Caco-2 (cell line): ENCODE results near the gene EMC8. TPM values are rescaled to one million over a fixed set of nuclear protein-coding genes. Genes with fewer than 3 reads are reported as not detected.

Source experiments
- BruUV-seq: library from RNA; stranded (reverse); fragments of 400-500 nt; replicated peaks from 2 replicates; lab custom pipeline; 2021; lab: Mats Ljungman, UMichigan
- CTCF ChIA-PET: fragments of 300-600 bp; sonication (Branson Sonifier 250); formaldehyde crosslinking; loops from one replicate; lab custom pipeline; 2022; ENCODE audit warnings: antibody characterized with exemption; lab: Charles Lee
- POLR2A ChIA-PET: fragments of 300-600 bp; sonication (Branson Sonifier 250); formaldehyde crosslinking; loops from one replicate; lab custom pipeline; 2022; ENCODE audit warnings: antibody characterized with exemption; lab: Charles Lee
- DNase-seq, 2 experiments: peaks; one replicate each; pipeline versions ENCODE4 v3.0.0 to v3.0.0-alpha.2; 2020 to 2022
- H3K27me3 ChIP-seq: replicated peaks from 2 replicates; pipeline ENCODE4 v1.6.0; 2011; ENCODE audit warnings: low read length; ENCODE audit not compliant: control insufficient read depth, insufficient read depth
- H3K36me3 ChIP-seq: 2 replicates; pipeline ENCODE4 v1.5.1; 2011; ENCODE audit warnings: low read length; ENCODE audit not compliant: control insufficient read depth, insufficient read depth
- H3K4me1 ChIP-seq: fragments of 250-450 bp; sonication (Bioruptor Pico); 2 replicates; pipeline ENCODE4 v1.5.1; 2020; ENCODE audit warnings: mild to moderate bottlenecking
- H3K4me3 ChIP-seq: 2 replicates; pipeline ENCODE4 v1.5.1; 2011; ENCODE audit warnings: low read depth, mild to moderate bottlenecking, control low read depth, low read length
- H3K9me3 ChIP-seq: fragments of 250-450 bp; sonication (Bioruptor Pico); 2 replicates; pipeline ENCODE4 v1.5.1; 2020; ENCODE audit warnings: mild to moderate bottlenecking, moderate library complexity
- H3K27ac Mint-ChIP-seq: one replicate; pipeline ENCODE4 v1.8.0; 2022; ENCODE audit warnings: mixed read lengths; ENCODE audit not compliant: unreplicated experiment
- H3K27me3 Mint-ChIP-seq: one replicate; pipeline ENCODE4 v1.8.0; 2022; ENCODE audit warnings: mixed read lengths; ENCODE audit not compliant: insufficient read depth, unreplicated experiment
- H3K36me3 Mint-ChIP-seq: one replicate; pipeline ENCODE4 v1.8.0; 2022; ENCODE audit warnings: mild to moderate bottlenecking, mixed read lengths; ENCODE audit not compliant: insufficient read depth, unreplicated experiment
- H3K4me1 Mint-ChIP-seq: one replicate; pipeline ENCODE4 v1.8.0; 2022; ENCODE audit warnings: low read depth, mixed read lengths; ENCODE audit not compliant: unreplicated experiment
- H3K4me3 Mint-ChIP-seq: one replicate; pipeline ENCODE4 v1.8.0; 2022; ENCODE audit warnings: mild to moderate bottlenecking, moderate library complexity, mixed read lengths; ENCODE audit not compliant: unreplicated experiment
- H3K9me3 Mint-ChIP-seq: one replicate; pipeline ENCODE4 v1.8.0; 2022; ENCODE audit warnings: mixed read lengths; ENCODE audit not compliant: unreplicated experiment
- CTCF ChIP-seq, 2 experiments: fragments of 200-600 bp in 1 of 2; IDR thresholded peaks; 1 replicate in 1 of 2; 2 replicates in 1 of 2; pipeline versions ENCODE4 v1.5.1 to v1.8.0; 2011 to 2022; ENCODE audit warnings: antibody characterized with exemption in 1 of 2, control low read depth in 1 of 2, inconsistent platforms in 1 of 2, low read depth in 1 of 2, low read length in 1 of 2, mild to moderate bottlenecking in 1 of 2, moderate library complexity in 1 of 2; ENCODE audit not compliant: insufficient read depth in 1 of 2, severe bottlenecking in 1 of 2, unreplicated experiment in 1 of 2
- intact Hi-C: fragments of 100-400 bp; cut with micrococcal nuclease; formaldehyde crosslinking; loops from one replicate; pipeline ENCODE4 v1.10.0; 2022; ENCODE audit not compliant: unreplicated experiment
- total RNA-seq: library from RNA; stranded (reverse); gene quantifications from 2 replicates; pipeline ENCODE4 v1.2.3, GENCODE V29; 2022

Gene EMC8
- total RNA-seq, 1 experiment from 2014 or later = 94.7 TPM

GRCh38 chr16:85774811-85775210 lies 24.5 kb downstream of the EMC8 start:
- intact Hi-C loops = no loop called here
- Mint-ChIP-seq H3K9me3 (no peaks in the 10 kb centered on the region), H3K27ac (no peak overlapping the region), H3K36me3 (peaks cover 51% of the 10 kb centered on the region), H3K4me1 (no peaks in the 10 kb centered on the region), H3K27me3 (no peaks in the 10 kb centered on the region), H3K4me3 (no peak overlapping the region)
- ChIA-PET CTCF (no interaction called here), POLR2A (no interaction called here)
- peaks cover 1% of the 10 kb centered on the region for H3K36me3 ChIP-seq
- no TSS peak for BruUV-seq
- no peaks in the 10 kb centered on the region for H3K27me3 ChIP-seq
- H3K9me3 ChIP-seq = no peaks in the 10 kb centered on the region
- TF ChIP-seq CTCF (IDR thresholded peaks at IDR 0.05; ENCODE audit: insufficient read depth in 1 of 2, low read depth in 1 of 2, low read length in 1 of 2, severe bottlenecking in 1 of 2, unreplicated experiment in 1 of 2) = no peak
- H3K4me3 ChIP-seq = no peak overlapping the region
- H3K4me1 ChIP-seq = no peaks in the 10 kb centered on the region
- DNase-seq = no peak

- Mint-ChIP-seq H3K4me3 (no peak overlapping the region), H3K9me3 (no peaks in the 10 kb centered on the region), H3K4me1 (no peaks in the 10 kb centered on the region), H3K27me3 (no peaks in the 10 kb centered on the region), H3K27ac (no peak overlapping the region), H3K36me3 (peaks cover 49% of the 10 kb centered on the region)
- Histone ChIP-seq H3K4me3 (no peak overlapping the region), H3K4me1 (no peaks in the 10 kb centered on the region), H3K9me3 (no peaks in the 10 kb centered on the region), H3K27me3 (no peaks in the 10 kb centered on the region), H3K36me3 (peaks cover 1% of the 10 kb centered on the region)
- POLR2A ChIA-PET = interaction anchor here (0.6 kb wide), 1 partner anchor 37 kb away, joined by 3 read pairs; no protein-coding TSS in a partner anchor
- intact Hi-C loops = no loop called here
- BruUV-seq = no TSS peak
- no peak for DNase-seq
- TF ChIP-seq CTCF (IDR thresholded peaks at IDR 0.05; ENCODE audit: insufficient read depth in 1 of 2, low read depth in 1 of 2, low read length in 1 of 2, severe bottlenecking in 1 of 2, unreplicated experiment in 1 of 2) = no peak
- CTCF ChIA-PET = no interaction called here
Observed at GRCh38 chr16:85774136-85774535, 25.2 kb downstream of the EMC8 start.

- peaks cover 38% of the 10 kb centered on the region for H3K36me3 Mint-ChIP-seq
- no TSS peak for BruUV-seq
- ChIA-PET POLR2A (no interaction called here), CTCF (no interaction called here)
- H3K27ac Mint-ChIP-seq = no peak overlapping the region
- no peaks in the 10 kb centered on the region for H3K27me3 Mint-ChIP-seq
- Histone ChIP-seq H3K4me1 (no peaks in the 10 kb centered on the region), H3K4me3 (no peak overlapping the region), H3K36me3 (peaks cover under 1% of the 10 kb centered on the region), H3K27me3 (no peaks in the 10 kb centered on the region), H3K9me3 (no peaks in the 10 kb centered on the region)
- intact Hi-C loops = no loop called here
- H3K4me3 Mint-ChIP-seq = no peak overlapping the region
- DNase-seq = no peak
- H3K4me1 Mint-ChIP-seq = no peaks in the 10 kb centered on the region
- H3K9me3 Mint-ChIP-seq = no peaks in the 10 kb centered on the region
- no peak for TF ChIP-seq CTCF (IDR thresholded peaks at IDR 0.05; ENCODE audit: insufficient read depth in 1 of 2, low read depth in 1 of 2, low read length in 1 of 2, severe bottlenecking in 1 of 2, unreplicated experiment in 1 of 2)
Observed at GRCh38 chr16:85773044-85773443, 26.3 kb downstream of the EMC8 start.
